Fibroblast of lung (primary cell): Measurements from ENCODE around the gene MPC1.

Experiments used
- CTCF ChIP-seq, 2 donors: IDR thresholded peaks in 1 of 2; conservative IDR thresholded peaks in 1 of 2; 1 replicate in 1 of 2; 2 replicates in 1 of 2; pipeline ENCODE4 v1.5.1; 2011 to 2012; ENCODE audit warnings: low read length in 2 of 2, control low read depth in 1 of 2, inconsistent platforms in 1 of 2, low read depth in 1 of 2, mild to moderate bottlenecking in 1 of 2
- EZH2 ChIP-seq: IDR thresholded peaks from 2 replicates; pipeline ENCODE4 v1.5.1; 2012; ENCODE audit warnings: low read length, control low read depth, mild to moderate bottlenecking; ENCODE audit errors: missing control alignments

GRCh38 chr6:166398348-166398747 lies 15.6 kb upstream of the MPC1 start:
- no peak for TF ChIP-seq CTCF (conservative IDR thresholded peaks at IDR 0.05 in 1 of 2, IDR thresholded peaks at IDR 0.05 in 1 of 2; ENCODE audit: low read depth in 1 of 2, low read length in 2 of 2)
- TF ChIP-seq EZH2: no peak
